Placental epithelial cell (primary cell): ENCODE data around the gene LRRN1. TPM values are rescaled to one million over a fixed set of nuclear protein-coding genes. Genes with fewer than 3 reads are reported as not detected.

Experiments
- total RNA-seq: library from RNA; depleted of rRNA; stranded (reverse); fragments of >200 nt; gene quantifications from 2 replicates; pipeline ENCODE4 v1.2.3, GENCODE V29; 2012

LRRN1 gene
- total RNA-seq, result 0.79 and 0.87 TPM in 2 replicates

DNA sequence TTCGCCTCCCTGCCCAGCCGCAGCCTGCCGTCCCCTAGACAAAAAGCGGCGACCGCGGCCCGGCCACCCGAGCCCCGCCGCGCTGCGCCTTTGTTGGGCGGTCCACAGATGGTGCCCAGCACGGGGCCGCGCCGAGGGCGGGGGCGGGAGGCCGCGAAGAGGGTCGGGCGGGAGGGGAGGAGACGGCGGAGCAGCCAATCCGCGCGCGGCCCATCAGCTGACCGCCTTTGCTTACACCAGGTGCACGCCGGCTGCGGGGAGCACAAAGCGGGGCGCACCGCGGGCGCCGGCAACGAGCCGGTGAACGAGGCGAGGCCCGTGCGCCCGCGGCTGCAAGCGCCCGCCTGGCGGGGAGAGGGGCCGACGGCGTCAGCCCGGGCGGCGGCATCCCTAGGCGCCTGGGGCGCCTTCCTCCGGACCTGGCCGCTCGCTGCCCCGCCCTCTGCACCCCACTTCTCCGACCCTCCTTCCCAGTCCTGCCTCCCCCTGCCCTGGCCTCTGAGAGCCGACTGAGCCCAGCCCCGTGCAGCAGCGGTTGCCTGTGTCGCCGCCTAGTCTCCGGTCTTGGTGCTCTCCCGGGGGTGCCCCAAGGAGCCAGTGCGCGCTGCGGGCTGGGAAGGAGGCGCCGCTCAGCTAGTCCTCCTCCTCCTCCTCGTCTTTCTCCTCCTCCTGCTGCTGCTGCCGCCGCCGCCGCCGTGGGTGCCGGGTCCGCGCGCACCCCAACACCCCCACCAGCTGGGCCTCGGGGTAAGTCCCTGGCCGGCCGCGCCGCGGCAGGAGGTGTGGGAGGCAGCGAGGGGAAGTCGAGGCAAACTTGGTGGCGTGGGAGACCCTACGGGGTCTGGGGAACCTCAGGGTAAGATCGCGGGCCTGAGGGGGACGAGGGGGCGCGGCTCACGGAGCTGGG is at the start of gene LRRN1:
Gene LRRN1, plus strand, starts transcription at position 259 of the 907 bp plus-strand sequence. CDS start 45,211 bp downstream, outside the sequence.

